PC-3 (cell line): ENCODE data around the gene SNAP47. TPM values are rescaled to one million over a fixed set of nuclear protein-coding genes. Genes with fewer than 3 reads are reported as not detected.

Source experiments
- ATAC-seq: fragments of 200-7000 bp; cut with Tn5 transposase; 2 replicates; pipeline ENCODE4 v1.9.1; 2020; ENCODE audit warnings: mild to moderate bottlenecking, moderate library complexity
- BruUV-seq: library from RNA; stranded (reverse); fragments of 400-500 nt; replicated peaks from 2 replicates; lab custom pipeline; 2021; lab: Mats Ljungman, UMichigan
- CTCF ChIA-PET: fragments of 300-600 bp; sonication (Branson Sonifier 250); formaldehyde crosslinking; loops from one replicate; lab custom pipeline; 2022; ENCODE audit warnings: antibody characterized with exemption; lab: Charles Lee
- POLR2A ChIA-PET: fragments of 300-600 bp; sonication (Branson Sonifier 250); formaldehyde crosslinking; loops from one replicate; lab custom pipeline; 2022; ENCODE audit warnings: antibody characterized with exemption; ENCODE audit not compliant: unreplicated experiment; lab: Charles Lee
- DNase-seq: peaks from one replicate; pipeline ENCODE4 v3.0.0-alpha.2; 2015
- H2AFZ ChIP-seq: fragments of 300-600 bp; sonication (generic); 2 replicates; pipeline ENCODE4 v1.6.0; 2016; ENCODE audit warnings: antibody characterized with exemption, low read length
- H3F3A ChIP-seq: fragments of 300-600 bp; sonication (generic); one replicate; pipeline ENCODE4 v1.6.0; 2017; ENCODE audit warnings: antibody characterized with exemption, low read length, control low read depth, mild to moderate bottlenecking; ENCODE audit not compliant: unreplicated experiment
- H3K27ac ChIP-seq: fragments of 300-600 bp; sonication (generic); 2 replicates; pipeline ENCODE4 v1.5.1; 2016; ENCODE audit warnings: mild to moderate bottlenecking, low read length
- H3K27me3 ChIP-seq: fragments of 300-600 bp; sonication (generic); 2 replicates; pipeline ENCODE4 v1.6.1; 2016; ENCODE audit warnings: low read length, mixed read lengths
- H3K36me3 ChIP-seq: fragments of 300-600 bp; sonication (generic); 2 replicates; pipeline ENCODE4 v1.6.1; 2016; ENCODE audit warnings: low read depth, mixed run types, low read length, mixed read lengths
- H3K4me1 ChIP-seq: fragments of 300-600 bp; sonication (generic); 2 replicates; pipeline ENCODE4 v1.5.1; 2016; ENCODE audit warnings: low read length; ENCODE audit not compliant: insufficient read depth
- H3K4me2 ChIP-seq: fragments of 300-600 bp; sonication (generic); 2 replicates; pipeline ENCODE4 v1.6.0; 2016; ENCODE audit warnings: low read length
- H3K4me3 ChIP-seq: fragments of 300-600 bp; sonication (generic); 2 replicates; pipeline ENCODE4 v1.5.1; 2016; ENCODE audit warnings: mild to moderate bottlenecking, low read length, mixed read lengths
- H3K79me2 ChIP-seq: fragments of 300-600 bp; sonication (generic); 2 replicates; pipeline ENCODE4 v1.6.1; 2017; ENCODE audit warnings: low read length, mixed read lengths
- H3K9ac ChIP-seq: fragments of 300-600 bp; sonication (generic); 2 replicates; pipeline ENCODE4 v1.6.0; 2016; ENCODE audit warnings: mild to moderate bottlenecking, low read length
- H3K9me2 ChIP-seq: fragments of 300-600 bp; sonication (generic); replicated peaks from 2 replicates; pipeline ENCODE4 v1.6.1; 2016; ENCODE audit warnings: mixed run types, low read length, mixed read lengths
- H3K9me3 ChIP-seq: fragments of 300-600 bp; sonication (generic); 2 replicates; pipeline ENCODE4 v1.6.1; 2016; ENCODE audit warnings: low read length, mixed read lengths
- H4K20me1 ChIP-seq: fragments of 300-600 bp; sonication (generic); 2 replicates; pipeline ENCODE4 v1.6.1; 2016; ENCODE audit warnings: low read length, mixed read lengths
- CTCF ChIP-seq: fragments of 300-600 bp; sonication (generic); conservative IDR thresholded peaks from 2 replicates; pipeline ENCODE4 v1.5.1; 2017; ENCODE audit warnings: antibody characterized with exemption, low read depth, mild to moderate bottlenecking, low read length
- EZH2 ChIP-seq: fragments of 300-600 bp; sonication (generic); IDR thresholded peaks from one replicate; pipeline ENCODE4 v1.6.1; 2017; ENCODE audit warnings: antibody characterized with exemption, mild to moderate bottlenecking, low read length; ENCODE audit not compliant: unreplicated experiment
- EZH2phosphoT487 ChIP-seq: fragments of 300-600 bp; sonication (generic); IDR thresholded peaks from 2 replicates; pipeline ENCODE4 v1.6.1; 2018; ENCODE audit warnings: mild to moderate bottlenecking, antibody characterized with exemption, low read length, borderline replicate concordance
- intact Hi-C: fragments of 100-400 bp; cut with micrococcal nuclease; formaldehyde crosslinking; loops from 2 replicates; pipeline ENCODE4 v1.9.0; 2023
- total RNA-seq: library from RNA; depleted of rRNA; stranded (reverse); fragments of >200 nt; gene quantifications from 2 replicates; pipeline ENCODE4 v1.2.3, GENCODE V29; 2014

Gene SNAP47
- total RNA-seq, 1 experiment from 2014 or later = 123 TPM

GRCh38 chr1:227790034-227790400, 54.8 kb downstream of the SNAP47 start:
- no peaks in the 10 kb centered on the region for H3K27me3 ChIP-seq
- ATAC-seq = no peak
- H3F3A ChIP-seq = no peaks in the 10 kb centered on the region
- intact Hi-C loops = no loop called here
- H3K4me1 ChIP-seq = peaks cover 18% of the 10 kb centered on the region
- H3K36me3 ChIP-seq = no peaks in the 10 kb centered on the region
- H3K4me3 ChIP-seq = no peak overlapping the region
- POLR2A ChIA-PET = no interaction called here
- no peak overlapping the region for H3K27ac ChIP-seq
- H3K9me3 ChIP-seq = no peaks in the 10 kb centered on the region
- DNase-seq = no peak
- H3K9ac ChIP-seq = no peak overlapping the region
- CTCF ChIA-PET = interaction anchor here (1.6 kb wide), 1 partner anchor 24 kb away, joined by 5 read pairs; no protein-coding TSS in a partner anchor
- no peak overlapping the region for H2AFZ ChIP-seq
- H3K9me2 ChIP-seq = no peaks in the 10 kb centered on the region
- TSS peak; percentile 1 for BruUV-seq
- no peak overlapping the region for H3K4me2 ChIP-seq
- no peaks in the 10 kb centered on the region for H3K79me2 ChIP-seq
- H4K20me1 ChIP-seq = no peaks in the 10 kb centered on the region
- no peak for TF ChIP-seq EZH2
- TF ChIP-seq EZH2phosphoT487 = no peak
- TF ChIP-seq CTCF = no peak

- H3K9ac ChIP-seq = no peak overlapping the region
- intact Hi-C loops = no loop called here
- ATAC-seq = no peak
- H3K9me2 ChIP-seq = no peaks in the 10 kb centered on the region
- no TSS peak for BruUV-seq
- H3K36me3 ChIP-seq = no peaks in the 10 kb centered on the region
- H3K4me3 ChIP-seq = no peak overlapping the region
- no peak for DNase-seq
- CTCF ChIA-PET = no interaction called here
- H3K4me2 ChIP-seq = no peak overlapping the region
- POLR2A ChIA-PET = no interaction called here
- H3K27me3 ChIP-seq = no peaks in the 10 kb centered on the region
- no peaks in the 10 kb centered on the region for H3K79me2 ChIP-seq
- no peaks in the 10 kb centered on the region for H4K20me1 ChIP-seq
- H3K4me1 ChIP-seq = peaks cover 18% of the 10 kb centered on the region
- no peak overlapping the region for H3K27ac ChIP-seq
- H3K9me3 ChIP-seq = no peaks in the 10 kb centered on the region
- no peak overlapping the region for H2AFZ ChIP-seq
- TF ChIP-seq CTCF (no peak), EZH2 (no peak), EZH2phosphoT487 (no peak)
- H3F3A ChIP-seq = no peaks in the 10 kb centered on the region
Measured at GRCh38 chr1:227790868-227791267, 55.6 kb downstream of the SNAP47 start.

GRCh38 chr1:227791425-227792143, 56.3 kb downstream of the SNAP47 start:
- Histone ChIP-seq H3F3A (no peaks in the 10 kb centered on the region), H3K9me2 (no peaks in the 10 kb centered on the region), H3K79me2 (no peaks in the 10 kb centered on the region), H3K4me2 (no peak overlapping the region), H3K27ac (no peak overlapping the region), H3K9ac (no peak overlapping the region), H3K9me3 (no peaks in the 10 kb centered on the region), H2AFZ (no peak overlapping the region), H3K27me3 (no peaks in the 10 kb centered on the region), H3K4me3 (no peak overlapping the region), H4K20me1 (no peaks in the 10 kb centered on the region), H3K36me3 (no peaks in the 10 kb centered on the region), H3K4me1 (peaks cover 18% of the 10 kb centered on the region)
- ChIA-PET POLR2A (no interaction called here), CTCF (no interaction called here)
- intact Hi-C loops = no loop called here
- ATAC-seq (no peak), DNase-seq (no peak)
- TF ChIP-seq EZH2phosphoT487 (no peak), CTCF (no peak), EZH2 (no peak)
- no TSS peak for BruUV-seq
